ENCODE measurements around the gene KCNH1. TPM values are rescaled to one million over a fixed set of nuclear protein-coding genes. Genes with fewer than 3 reads are reported as not detected.

The KCNH1 gene
- total RNA-seq, 1 experiment from 2014 or later, result not detected

DNA sequence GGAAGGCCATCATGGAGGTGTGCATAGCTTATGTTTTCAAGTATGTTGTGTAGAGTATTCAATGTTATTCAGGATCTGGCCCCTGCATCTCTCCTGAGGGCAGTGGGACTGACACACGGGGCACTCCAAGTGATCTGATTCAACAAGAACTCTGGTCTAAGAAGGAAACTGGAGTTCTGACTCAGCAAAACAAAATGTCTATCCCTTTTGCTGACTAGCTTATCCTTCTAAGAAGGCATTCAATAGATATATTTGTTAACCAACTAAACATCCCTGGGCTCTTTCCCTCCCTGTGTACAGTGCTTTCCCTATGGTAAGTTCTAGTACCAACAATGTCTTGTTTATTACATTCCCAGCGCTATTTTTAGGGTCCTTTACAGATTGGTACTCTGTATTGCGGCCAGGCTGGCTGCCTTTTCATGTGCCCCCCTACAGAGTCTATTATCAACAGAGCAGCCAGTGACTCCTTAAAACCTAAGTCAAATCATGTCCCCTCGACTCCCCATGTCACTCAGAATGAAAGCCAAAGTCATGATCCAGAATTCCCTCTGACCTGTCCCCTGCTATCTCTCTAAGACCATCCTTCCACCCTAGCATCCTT, 304.9 kb downstream of the KCNH1 start:
- RAD21 ChIA-PET (ENCODE audit: low non-redundant PET in 1 of 2, low total read pairs in 2 of 2, uncharacterized antibody in 2 of 2, unreplicated experiment in 2 of 2), result no interaction called here
- H3K27me3 ChIP-seq (ENCODE audit: insufficient read depth, low read length), result peaks cover 23% of the 10 kb centered on the region
- no peaks in the 10 kb centered on the region for H3K4me1 ChIP-seq (ENCODE audit: control insufficient read depth in 1 of 2, insufficient read depth in 2 of 2, low read length in 2 of 2)
- H3K4me3 ChIP-seq (replicated peaks in 1 of 2; ENCODE audit: low read depth in 1 of 2, low read length in 2 of 2), result no peak overlapping the region
- POLR2A ChIA-PET, result no interaction called here
- no peak overlapping the region for H3K9ac ChIP-seq (ENCODE audit: low read length)
- no peak overlapping the region for H3K27ac ChIP-seq (ENCODE audit: low read depth, low read length)
- H3K36me3 ChIP-seq (ENCODE audit: control insufficient read depth in 1 of 2, insufficient read depth in 2 of 2, low read length in 2 of 2), result no peaks in the 10 kb centered on the region
- DNase-seq (ENCODE audit: low read depth, low spot score) (no peak), ATAC-seq (no peak)
- no peak overlapping the region for H2AFZ ChIP-seq (ENCODE audit: low read depth, low read length, poor library complexity, severe bottlenecking)
- TF ChIP-seq CBX3 (IDR thresholded peaks at IDR 0.05; ENCODE audit: low read depth) (no peak), SIN3A (IDR thresholded peaks at IDR 0.05; ENCODE audit: low read depth) (no peak), ZNF274 (IDR thresholded peaks at IDR 0.05; ENCODE audit: low read depth, low read length) (no peak), JUND (IDR thresholded peaks at IDR 0.05) (no peak), ATF3 (IDR thresholded peaks at IDR 0.05) (no peak)
- intact Hi-C loops (cut with micrococcal nuclease), result no loop called here
- H3K9me2 ChIP-seq (ENCODE audit: insufficient read depth), result no peaks in the 10 kb centered on the region
- no peak overlapping the region for H3K4me2 ChIP-seq (ENCODE audit: low read length)
- no peaks in the 10 kb centered on the region for H3K79me2 ChIP-seq (ENCODE audit: insufficient read depth, low read length)
- H3K9me3 ChIP-seq (ENCODE audit: control insufficient read depth in 1 of 2, insufficient read depth in 1 of 2, low read depth in 1 of 2, low read length in 2 of 2), result no peaks in the 10 kb centered on the region
- BruUV-seq (replicated peaks), result no TSS peak
- CTCF ChIA-PET, result no interaction called here
- H4K20me1 ChIP-seq (ENCODE audit: insufficient read depth), result no peaks in the 10 kb centered on the region

- no peak for DNase-seq (ENCODE audit: low read depth, low spot score)
- Histone ChIP-seq H3K79me2 (ENCODE audit: insufficient read depth, low read length) (no peaks in the 10 kb centered on the region), H3K9ac (ENCODE audit: low read length) (no peak overlapping the region), H3K9me3 (ENCODE audit: control insufficient read depth in 1 of 2, insufficient read depth in 1 of 2, low read depth in 1 of 2, low read length in 2 of 2) (no peaks in the 10 kb centered on the region), H3K27ac (ENCODE audit: low read depth, low read length) (no peak overlapping the region), H2AFZ (ENCODE audit: low read depth, low read length, poor library complexity, severe bottlenecking) (no peak overlapping the region), H3K36me3 (ENCODE audit: control insufficient read depth in 1 of 2, insufficient read depth in 2 of 2, low read length in 2 of 2) (no peaks in the 10 kb centered on the region), H3K27me3 (ENCODE audit: insufficient read depth, low read length) (peaks cover 23% of the 10 kb centered on the region), H4K20me1 (ENCODE audit: insufficient read depth) (no peaks in the 10 kb centered on the region), H3K4me1 (ENCODE audit: control insufficient read depth in 1 of 2, insufficient read depth in 2 of 2, low read length in 2 of 2) (no peaks in the 10 kb centered on the region), H3K9me2 (ENCODE audit: insufficient read depth) (no peaks in the 10 kb centered on the region), H3K4me3 (replicated peaks in 1 of 2; ENCODE audit: low read depth in 1 of 2, low read length in 2 of 2) (no peak overlapping the region), H3K4me2 (ENCODE audit: low read length) (no peak overlapping the region)
- RAD21 ChIA-PET (ENCODE audit: low non-redundant PET in 1 of 2, low total read pairs in 2 of 2, uncharacterized antibody in 2 of 2, unreplicated experiment in 2 of 2), result no interaction called here
- CTCF ChIA-PET, result no interaction called here
- POLR2A ChIA-PET, result no interaction called here
- intact Hi-C loops (cut with micrococcal nuclease), result no loop called here
- no peak for ATAC-seq
- no TSS peak for BruUV-seq (replicated peaks)
- TF ChIP-seq TCF7L2 (IDR thresholded peaks at IDR 0.05; ENCODE audit: borderline replicate concordance, extremely low read depth, insufficient read depth, insufficient read length) (no peak), MAX (IDR thresholded peaks at IDR 0.05) (no peak), CBX3 (IDR thresholded peaks at IDR 0.05; ENCODE audit: low read depth) (no peak), ZFX (IDR thresholded peaks at IDR 0.05) (no peak), ATF3 (IDR thresholded peaks at IDR 0.05) (no peak), FOSL1 (IDR thresholded peaks at IDR 0.05; ENCODE audit: low read depth) (no peak), ZNF274 (IDR thresholded peaks at IDR 0.05; ENCODE audit: low read depth, low read length) (no peak)
- TF ChIP-seq, protein P1, sequence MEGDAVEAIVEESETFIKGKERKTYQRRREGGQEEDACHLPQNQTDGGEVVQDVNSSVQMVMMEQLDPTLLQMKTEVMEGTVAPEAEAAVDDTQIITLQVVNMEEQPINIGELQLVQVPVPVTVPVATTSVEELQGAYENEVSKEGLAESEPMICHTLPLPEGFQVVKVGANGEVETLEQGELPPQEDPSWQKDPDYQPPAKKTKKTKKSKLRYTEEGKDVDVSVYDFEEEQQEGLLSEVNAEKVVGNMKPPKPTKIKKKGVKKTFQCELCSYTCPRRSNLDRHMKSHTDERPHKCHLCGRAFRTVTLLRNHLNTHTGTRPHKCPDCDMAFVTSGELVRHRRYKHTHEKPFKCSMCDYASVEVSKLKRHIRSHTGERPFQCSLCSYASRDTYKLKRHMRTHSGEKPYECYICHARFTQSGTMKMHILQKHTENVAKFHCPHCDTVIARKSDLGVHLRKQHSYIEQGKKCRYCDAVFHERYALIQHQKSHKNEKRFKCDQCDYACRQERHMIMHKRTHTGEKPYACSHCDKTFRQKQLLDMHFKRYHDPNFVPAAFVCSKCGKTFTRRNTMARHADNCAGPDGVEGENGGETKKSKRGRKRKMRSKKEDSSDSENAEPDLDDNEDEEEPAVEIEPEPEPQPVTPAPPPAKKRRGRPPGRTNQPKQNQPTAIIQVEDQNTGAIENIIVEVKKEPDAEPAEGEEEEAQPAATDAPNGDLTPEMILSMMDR (IDR thresholded peaks at IDR 0.05 in 2 of 3, conservative IDR thresholded peaks at IDR 0.05 in 1 of 3; ENCODE audit: borderline replicate concordance in 1 of 3, insufficient read depth in 1 of 3, low read depth in 2 of 3, low read length in 2 of 3), result no peak
- TF ChIP-seq, protein P2, sequence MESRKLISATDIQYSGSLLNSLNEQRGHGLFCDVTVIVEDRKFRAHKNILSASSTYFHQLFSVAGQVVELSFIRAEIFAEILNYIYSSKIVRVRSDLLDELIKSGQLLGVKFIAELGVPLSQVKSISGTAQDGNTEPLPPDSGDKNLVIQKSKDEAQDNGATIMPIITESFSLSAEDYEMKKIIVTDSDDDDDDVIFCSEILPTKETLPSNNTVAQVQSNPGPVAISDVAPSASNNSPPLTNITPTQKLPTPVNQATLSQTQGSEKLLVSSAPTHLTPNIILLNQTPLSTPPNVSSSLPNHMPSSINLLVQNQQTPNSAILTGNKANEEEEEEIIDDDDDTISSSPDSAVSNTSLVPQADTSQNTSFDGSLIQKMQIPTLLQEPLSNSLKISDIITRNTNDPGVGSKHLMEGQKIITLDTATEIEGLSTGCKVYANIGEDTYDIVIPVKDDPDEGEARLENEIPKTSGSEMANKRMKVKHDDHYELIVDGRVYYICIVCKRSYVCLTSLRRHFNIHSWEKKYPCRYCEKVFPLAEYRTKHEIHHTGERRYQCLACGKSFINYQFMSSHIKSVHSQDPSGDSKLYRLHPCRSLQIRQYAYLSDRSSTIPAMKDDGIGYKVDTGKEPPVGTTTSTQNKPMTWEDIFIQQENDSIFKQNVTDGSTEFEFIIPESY (IDR thresholded peaks at IDR 0.05; ENCODE audit: extremely low read depth, insufficient replicate concordance, low read length), result no peak
These were observed 306.5 kb downstream of the KCNH1 start for GRCh38 chr1:210827481-210827880.

Data from HCT116 (cell line).